OCI-LY1 (cell line): Measurements from ENCODE around the gene ZSWIM4.

ENCODE experiments used
- H2AFZ ChIP-seq: fragments of 200-600 bp; sonication (generic), shearing (Covaris generic); 2 replicates; pipeline ENCODE4 v1.6.0; 2014; ENCODE audit warnings: antibody characterized with exemption, mild to moderate bottlenecking, low read length
- H3F3A ChIP-seq: fragments of 200-600 bp; sonication (generic), shearing (Covaris generic); 2 replicates; pipeline ENCODE4 v1.6.0; 2014; ENCODE audit warnings: mild to moderate bottlenecking, antibody characterized with exemption, low read length, moderate library complexity; ENCODE audit not compliant: insufficient read depth
- H3K27ac ChIP-seq: fragments of 200-600 bp; sonication (generic); 2 replicates; pipeline ENCODE4 v1.5.1; 2014; ENCODE audit warnings: low read length, mixed run types, mild to moderate bottlenecking, low read depth; ENCODE audit not compliant: poor library complexity, severe bottlenecking
- H3K27me3 ChIP-seq: fragments of 200-600 bp; sonication (generic); 2 replicates; pipeline ENCODE4 v1.6.0; 2014; ENCODE audit warnings: antibody characterized with exemption, mild to moderate bottlenecking, low read length, moderate library complexity; ENCODE audit not compliant: insufficient read depth
- H3K36me3 ChIP-seq: fragments of 200-600 bp; sonication (generic); 2 replicates; pipeline ENCODE4 v1.6.1; 2014; ENCODE audit warnings: mild to moderate bottlenecking, antibody characterized with exemption, low read length, moderate library complexity, mixed read lengths; ENCODE audit not compliant: insufficient read depth
- H3K4me1 ChIP-seq: fragments of 200-600 bp; sonication (generic); 2 replicates; pipeline ENCODE4 v1.5.1; 2014; ENCODE audit warnings: mild to moderate bottlenecking, low read length, moderate library complexity; ENCODE audit not compliant: insufficient read depth, severe bottlenecking
- H3K4me2 ChIP-seq: fragments of 200-600 bp; sonication (generic), shearing (Covaris generic); 2 replicates; pipeline ENCODE4 v1.6.1; 2014; ENCODE audit warnings: low read length
- H3K4me3 ChIP-seq: fragments of 200-600 bp; sonication (generic); 2 replicates; pipeline ENCODE4 v1.5.1; 2014; ENCODE audit warnings: low read length, low read depth, mild to moderate bottlenecking, mixed read lengths; ENCODE audit not compliant: poor library complexity, severe bottlenecking
- H3K79me2 ChIP-seq: fragments of 200-600 bp; shearing (Covaris generic); 2 replicates; pipeline ENCODE4 v1.6.1; 2016; ENCODE audit warnings: mixed run types, low read length, mixed read lengths; ENCODE audit not compliant: insufficient read depth
- H3K9ac ChIP-seq: fragments of 200-600 bp; sonication (generic), shearing (Covaris generic); 2 replicates; pipeline ENCODE4 v1.6.1; 2014; ENCODE audit warnings: mild to moderate bottlenecking, low read length, mixed read lengths
- H3K9me2 ChIP-seq: fragments of 200-600 bp; sonication (generic), shearing (Covaris generic); 2 replicates; pipeline ENCODE4 v1.6.1; 2014; ENCODE audit warnings: low read depth, mild to moderate bottlenecking, low read length, mixed read lengths
- H3K9me3 ChIP-seq: fragments of 200-600 bp; shearing (Covaris generic); 2 replicates; pipeline ENCODE4 v1.6.1; 2014; ENCODE audit warnings: low read length, mixed read lengths
- H4K20me1 ChIP-seq: fragments of 200-600 bp; sonication (generic), shearing (Covaris generic); 2 replicates; pipeline ENCODE4 v1.6.0; 2016; ENCODE audit warnings: mild to moderate bottlenecking, low read length; ENCODE audit not compliant: insufficient read depth
- CTCF ChIP-seq: fragments of 200-600 bp; sonication (generic), shearing (Covaris generic); IDR thresholded peaks from 2 replicates; pipeline ENCODE4 v1.5.1; 2017; ENCODE audit warnings: mild to moderate bottlenecking, antibody characterized with exemption, low read length, moderate library complexity, mixed read lengths
- EZH2 ChIP-seq: fragments of 200-600 bp; sonication (generic), shearing (Covaris generic); IDR thresholded peaks from 2 replicates; pipeline ENCODE4 v1.8.0; 2017; ENCODE audit warnings: borderline replicate concordance, mixed run types, mild to moderate bottlenecking, antibody characterized with exemption, low read length, moderate library complexity, mixed read lengths

Gene ZSWIM4

GRCh38 chr19:13782537-13782936, 12.7 kb upstream of the ZSWIM4 start:
- Histone ChIP-seq H3K79me2 (no peaks in the 10 kb centered on the region), H3K36me3 (peaks cover 25% of the 10 kb centered on the region), H3K9me3 (no peaks in the 10 kb centered on the region), H2AFZ (no peak overlapping the region), H3K4me2 (no peak overlapping the region), H3K9ac (no peak overlapping the region), H3K4me3 (no peak overlapping the region), H3K27ac (peak overlapping the region; percentile 63), H3K27me3 (no peaks in the 10 kb centered on the region), H3K4me1 (peaks cover 28% of the 10 kb centered on the region), H3K9me2 (no peaks in the 10 kb centered on the region), H3F3A (no peaks in the 10 kb centered on the region), H4K20me1 (no peaks in the 10 kb centered on the region)
- TF ChIP-seq CTCF (no peak), EZH2 (no peak)

GRCh38 chr19:13783565-13784500, 11.4 kb upstream of the ZSWIM4 start:
- Histone ChIP-seq H3K27ac (peak overlapping the region; percentile 63), H4K20me1 (no peaks in the 10 kb centered on the region), H3K79me2 (no peaks in the 10 kb centered on the region), H3K9me2 (no peaks in the 10 kb centered on the region), H2AFZ (no peak overlapping the region), H3F3A (no peaks in the 10 kb centered on the region), H3K27me3 (no peaks in the 10 kb centered on the region), H3K4me3 (no peak overlapping the region), H3K9ac (no peak overlapping the region), H3K4me1 (peaks cover 38% of the 10 kb centered on the region), H3K9me3 (no peaks in the 10 kb centered on the region), H3K36me3 (peaks cover 12% of the 10 kb centered on the region), H3K4me2 (0 out of 2 replicates have a peak overlapping the region, but pooled peaks have one; percentile 1)
- TF ChIP-seq CTCF (no peak), EZH2 (no peak)

- H3K4me3 ChIP-seq, result no peak overlapping the region
- no peaks in the 10 kb centered on the region for H3K9me2 ChIP-seq
- peaks cover 1% of the 10 kb centered on the region for H3K36me3 ChIP-seq
- H3K27ac ChIP-seq, result no peak overlapping the region
- H2AFZ ChIP-seq, result no peak overlapping the region
- H3K79me2 ChIP-seq, result no peaks in the 10 kb centered on the region
- H3K27me3 ChIP-seq, result no peaks in the 10 kb centered on the region
- H3K4me2 ChIP-seq, result peak overlapping the region; percentile 21; the same call in 1 of the 2 replicates
- peaks cover 43% of the 10 kb centered on the region for H3K4me1 ChIP-seq
- H4K20me1 ChIP-seq, result no peaks in the 10 kb centered on the region
- H3K9ac ChIP-seq, result no peak overlapping the region; the same call in 1 of the 2 replicates
- TF ChIP-seq CTCF (peak; percentile 67), EZH2 (no peak)
- H3K9me3 ChIP-seq, result no peaks in the 10 kb centered on the region
- no peaks in the 10 kb centered on the region for H3F3A ChIP-seq
Observed at GRCh38 chr19:13784731-13785452, 10.4 kb upstream of the ZSWIM4 start.
